Effector memory CD8-positive, alpha-beta T cell (primary cell): ENCODE results near the gene MAD2L1.

Source experiments
- ATAC-seq: fragments of 150-1000 bp; cut with Tn5 transposase; replicated peaks from 2 replicates; pipeline ENCODE4 v1.10.0; 2021; ENCODE audit warnings: mild to moderate bottlenecking, moderate library complexity
- DNase-seq, 3 experiments: peaks; one replicate each; pipeline ENCODE4 v3.0.0; 2021
- H3K27ac Mint-ChIP-seq, 2 donors: one replicate each; pipeline ENCODE4 v1.8.0; 2022; ENCODE audit warnings: mild to moderate bottlenecking in 2 of 2, mixed read lengths in 2 of 2, moderate library complexity in 2 of 2
- H3K27me3 Mint-ChIP-seq, 2 donors: one replicate each; pipeline ENCODE4 v1.8.0; 2022; ENCODE audit warnings: mixed read lengths in 2 of 2
- H3K36me3 Mint-ChIP-seq: one replicate; pipeline ENCODE4 v1.8.0; 2022; ENCODE audit warnings: mild to moderate bottlenecking, moderate library complexity, mixed read lengths; ENCODE audit not compliant: insufficient read depth
- H3K4me1 Mint-ChIP-seq, 2 donors: one replicate each; pipeline ENCODE4 v1.8.0; 2022; ENCODE audit warnings: low read depth in 2 of 2, mixed read lengths in 2 of 2
- H3K4me3 Mint-ChIP-seq, 2 donors: one replicate each; pipeline ENCODE4 v1.8.0; 2022; ENCODE audit warnings: mild to moderate bottlenecking in 2 of 2, mixed read lengths in 2 of 2, moderate library complexity in 2 of 2
- H3K9me3 Mint-ChIP-seq, 2 donors: one replicate each; pipeline ENCODE4 v1.8.0; 2022; ENCODE audit warnings: mixed read lengths in 2 of 2

Gene MAD2L1

DNA sequence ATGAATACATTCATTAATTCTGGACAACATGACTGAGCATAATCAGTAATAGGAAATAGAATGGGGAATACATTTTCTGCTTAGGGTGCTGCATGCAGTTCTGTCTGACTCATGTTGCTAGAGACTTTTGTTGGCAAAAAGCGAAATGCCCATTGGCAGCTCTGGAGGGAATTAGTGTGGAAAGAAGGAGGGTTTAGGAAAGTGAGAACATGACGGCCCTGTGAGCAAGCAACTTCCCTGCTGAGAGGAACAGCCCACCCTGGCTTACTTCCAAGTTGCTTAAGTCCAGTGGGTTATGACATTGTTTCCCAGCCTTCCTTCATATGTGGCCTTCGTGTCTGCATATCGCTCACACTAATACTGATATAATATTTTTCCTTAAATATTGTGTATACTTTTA is 13.8 kb downstream of the MAD2L1 start:
- DNase-seq (no peak), ATAC-seq (no peak)
- no peak overlapping the region for H3K27ac Mint-ChIP-seq
- peaks cover 2 to 3% of the 10 kb centered on the region in 2 donors for H3K4me1 Mint-ChIP-seq
- no peaks in the 10 kb centered on the region for H3K27me3 Mint-ChIP-seq
- no peak overlapping the region for H3K4me3 Mint-ChIP-seq
- no peaks in the 10 kb centered on the region for H3K36me3 Mint-ChIP-seq
- no peaks in the 10 kb centered on the region for H3K9me3 Mint-ChIP-seq

DNA sequence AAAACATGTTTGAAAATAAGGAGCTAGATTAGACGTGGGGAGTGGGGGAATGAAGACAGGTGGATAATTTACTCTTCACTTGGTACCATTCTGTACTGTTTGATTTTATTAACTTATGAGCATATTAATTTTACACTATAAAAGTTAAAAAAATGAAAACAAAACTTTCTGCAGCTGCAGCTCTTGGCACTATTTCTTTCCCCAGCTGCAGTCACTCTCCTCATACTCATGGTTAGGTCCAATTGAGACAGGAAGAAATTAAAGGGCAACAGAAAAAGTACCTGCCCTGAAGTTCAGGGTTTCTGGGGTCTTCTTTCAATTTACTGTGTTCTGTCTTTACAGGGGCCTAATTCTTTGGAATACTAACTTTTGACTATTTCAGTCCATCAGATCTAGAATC is 15.4 kb downstream of the MAD2L1 start:
- Mint-ChIP-seq H3K27ac (no peak overlapping the region), H3K4me1 (peaks cover 2 to 3% of the 10 kb centered on the region in 2 donors), H3K9me3 (no peaks in the 10 kb centered on the region), H3K4me3 (no peak overlapping the region), H3K36me3 (no peaks in the 10 kb centered on the region), H3K27me3 (no peaks in the 10 kb centered on the region)
- no peak for ATAC-seq
- DNase-seq, result no peak

DNA sequence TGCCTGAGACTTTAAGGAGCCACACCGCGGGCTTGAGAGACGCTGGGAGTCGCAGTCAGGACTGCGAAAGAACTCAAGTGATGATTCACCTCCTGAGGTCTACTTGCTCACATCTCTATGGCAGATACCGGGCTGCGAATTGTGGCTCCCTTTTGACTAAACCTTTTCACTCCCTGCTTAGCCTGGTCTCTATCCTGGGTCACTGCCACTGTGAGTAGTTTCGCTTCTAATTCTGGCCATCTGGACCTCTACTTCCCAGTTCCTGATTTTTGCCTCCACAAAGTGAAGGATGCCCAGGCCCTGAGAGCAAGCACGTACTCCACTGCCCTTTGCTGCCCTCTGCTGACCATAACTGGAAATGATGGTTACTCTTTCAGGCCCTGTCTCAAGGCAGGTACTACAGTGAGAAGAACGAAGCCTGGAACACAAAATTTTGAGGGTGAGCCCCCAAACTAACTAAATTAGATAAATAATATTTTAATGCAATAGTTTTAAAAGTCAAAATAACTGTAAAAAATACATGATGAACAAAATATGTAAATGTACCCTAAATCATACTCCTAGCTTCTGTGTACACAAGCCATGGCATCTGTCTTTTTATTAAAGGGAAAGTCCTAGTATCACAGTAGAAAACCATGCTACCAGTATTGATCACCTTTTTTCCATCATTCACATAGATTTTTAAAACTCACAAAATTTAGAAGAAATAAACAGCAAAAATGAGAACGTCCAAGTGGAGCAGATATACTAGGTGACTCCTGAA is 16.7 kb downstream of the MAD2L1 start:
- peaks cover 2 to 3% of the 10 kb centered on the region in 2 donors for H3K4me1 Mint-ChIP-seq
- peak; percentile 97 for ATAC-seq
- H3K36me3 Mint-ChIP-seq, result peaks cover 3% of the 10 kb centered on the region
- peak; percentile 74 to 79 (median 78) for DNase-seq
- H3K27ac Mint-ChIP-seq, result no peak overlapping the region
- H3K27me3 Mint-ChIP-seq, result no peaks in the 10 kb centered on the region
- no peaks in the 10 kb centered on the region for H3K9me3 Mint-ChIP-seq
- peak overlapping the region; percentile 30 to 46 for H3K4me3 Mint-ChIP-seq

DNA sequence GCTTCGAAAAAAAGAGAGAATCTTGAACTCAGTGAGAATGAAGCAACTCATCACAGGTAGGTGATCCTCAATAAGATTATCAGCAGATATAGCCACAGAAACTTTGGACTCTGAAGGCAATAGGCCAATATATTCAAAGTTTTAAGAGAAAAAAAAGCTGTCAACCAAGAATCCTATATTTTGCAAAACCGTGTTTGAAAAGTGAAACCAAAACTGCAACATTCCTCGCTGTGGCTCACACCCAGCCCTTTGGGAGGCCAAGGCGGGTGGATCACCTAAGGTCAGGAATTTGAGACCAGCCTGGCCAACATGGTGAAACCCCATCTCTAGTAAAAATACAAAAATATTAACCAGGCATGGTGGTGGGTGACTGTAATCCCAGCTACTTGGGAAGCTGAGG is 22.8 kb downstream of the MAD2L1 start:
- ATAC-seq (no peak), DNase-seq (no peak)
- Mint-ChIP-seq H3K36me3 (peaks cover 3% of the 10 kb centered on the region), H3K4me1 (no peaks in the 10 kb centered on the region), H3K27me3 (no peaks in the 10 kb centered on the region), H3K4me3 (no peak overlapping the region), H3K9me3 (no peaks in the 10 kb centered on the region), H3K27ac (no peak overlapping the region)

DNA sequence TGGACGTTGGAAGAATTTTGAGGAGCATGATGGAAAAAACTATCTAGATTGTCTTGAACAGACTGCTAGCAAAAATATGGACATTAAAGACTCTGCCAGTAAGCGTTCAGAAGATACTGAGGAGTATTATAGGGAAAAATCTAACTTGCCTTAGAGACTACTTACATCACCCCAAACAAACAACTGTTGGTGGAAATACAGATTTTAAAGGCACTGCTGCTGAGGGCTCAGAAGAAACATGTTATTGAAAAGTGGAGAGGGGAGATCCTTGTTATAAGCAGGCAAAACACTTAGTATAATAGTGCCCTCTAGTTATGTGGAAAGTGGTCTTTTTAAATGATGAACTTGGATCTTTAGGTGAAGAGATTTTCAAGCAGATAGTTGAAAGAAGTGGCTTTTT is 29.2 kb downstream of the MAD2L1 start:
- H3K27me3 Mint-ChIP-seq, result peaks cover 27 to 33% of the 10 kb centered on the region in 2 donors
- no peak overlapping the region for H3K4me3 Mint-ChIP-seq
- H3K27ac Mint-ChIP-seq, result no peak overlapping the region
- no peaks in the 10 kb centered on the region for H3K9me3 Mint-ChIP-seq
- no peaks in the 10 kb centered on the region for H3K36me3 Mint-ChIP-seq
- ATAC-seq (no peak), DNase-seq (no peak)
- H3K4me1 Mint-ChIP-seq, result no peaks in the 10 kb centered on the region

DNA sequence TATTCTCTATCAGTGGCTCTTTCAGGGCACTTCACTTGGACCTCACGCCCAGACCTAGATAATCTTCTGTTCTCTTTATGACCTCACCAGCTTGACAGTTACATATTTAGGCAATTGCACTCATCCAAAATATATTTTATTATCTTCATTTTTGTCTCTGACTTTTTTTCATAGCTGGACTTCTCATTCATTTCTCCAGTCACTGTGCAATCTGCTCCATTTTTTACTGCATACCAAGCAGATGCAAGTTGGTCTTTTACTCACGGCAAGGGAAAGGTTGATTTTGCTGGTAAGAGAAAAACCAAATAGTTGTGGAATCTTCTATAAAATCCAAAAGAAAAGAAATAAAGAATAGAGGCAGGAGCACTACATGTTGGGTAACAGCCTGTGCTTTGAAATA is 31.7 kb downstream of the MAD2L1 start:
- Mint-ChIP-seq H3K27ac (no peak overlapping the region), H3K27me3 (peaks cover 27 to 41% of the 10 kb centered on the region in 2 donors), H3K9me3 (no peaks in the 10 kb centered on the region), H3K36me3 (no peaks in the 10 kb centered on the region), H3K4me1 (no peaks in the 10 kb centered on the region), H3K4me3 (no peak overlapping the region)
- no peak for ATAC-seq
- no peak for DNase-seq

DNA sequence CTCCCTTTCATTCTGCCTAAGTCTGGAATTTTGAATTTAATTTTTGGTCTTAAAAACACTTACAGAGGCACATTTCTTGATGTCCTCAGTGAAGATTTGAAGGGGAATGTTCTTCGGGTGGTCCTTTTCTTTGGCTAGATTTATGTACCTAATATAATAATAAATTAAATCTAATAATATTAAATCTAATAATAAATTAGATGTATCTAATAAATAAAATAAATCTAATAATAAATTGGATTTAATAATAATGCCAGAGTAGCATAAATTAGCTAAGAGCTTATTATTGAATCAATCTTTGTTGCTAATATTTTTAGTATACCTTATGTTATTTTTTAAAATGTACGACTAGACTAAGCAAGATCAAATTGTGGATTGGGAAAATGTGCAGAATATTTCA is 39.8 kb downstream of the MAD2L1 start:
- Mint-ChIP-seq H3K4me3 (no peak overlapping the region), H3K27me3 (peaks cover 0 to 18% of the 10 kb centered on the region in 2 donors), H3K4me1 (no peaks in the 10 kb centered on the region), H3K9me3 (no peaks in the 10 kb centered on the region), H3K36me3 (no peaks in the 10 kb centered on the region), H3K27ac (no peak overlapping the region)
- DNase-seq (no peak), ATAC-seq (no peak)

DNA sequence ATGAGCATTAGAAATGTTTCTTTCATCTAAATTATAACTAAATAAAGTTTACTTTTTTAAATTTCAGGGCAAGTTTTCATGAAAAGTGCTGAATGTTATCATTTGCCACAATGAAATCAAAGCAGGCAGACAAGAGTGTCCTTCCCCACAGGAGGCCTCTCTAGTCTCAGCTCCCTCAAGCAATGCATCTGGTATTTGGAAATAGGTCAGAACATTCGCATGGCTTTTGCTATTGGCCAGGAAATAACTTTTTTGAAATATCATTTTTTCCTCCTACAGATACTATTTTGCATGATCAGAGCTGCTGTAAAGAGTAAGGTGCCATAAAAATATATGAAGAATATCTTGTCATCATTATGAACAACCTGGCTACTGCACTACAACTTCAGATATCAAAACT is 41.1 kb downstream of the MAD2L1 start:
- no peaks in the 10 kb centered on the region for H3K36me3 Mint-ChIP-seq
- no peak for DNase-seq
- H3K4me1 Mint-ChIP-seq, result no peaks in the 10 kb centered on the region
- H3K27me3 Mint-ChIP-seq, result peaks cover 0 to 16% of the 10 kb centered on the region in 2 donors
- no peak overlapping the region for H3K4me3 Mint-ChIP-seq
- H3K9me3 Mint-ChIP-seq, result no peaks in the 10 kb centered on the region
- H3K27ac Mint-ChIP-seq, result no peak overlapping the region
- no peak for ATAC-seq

DNA sequence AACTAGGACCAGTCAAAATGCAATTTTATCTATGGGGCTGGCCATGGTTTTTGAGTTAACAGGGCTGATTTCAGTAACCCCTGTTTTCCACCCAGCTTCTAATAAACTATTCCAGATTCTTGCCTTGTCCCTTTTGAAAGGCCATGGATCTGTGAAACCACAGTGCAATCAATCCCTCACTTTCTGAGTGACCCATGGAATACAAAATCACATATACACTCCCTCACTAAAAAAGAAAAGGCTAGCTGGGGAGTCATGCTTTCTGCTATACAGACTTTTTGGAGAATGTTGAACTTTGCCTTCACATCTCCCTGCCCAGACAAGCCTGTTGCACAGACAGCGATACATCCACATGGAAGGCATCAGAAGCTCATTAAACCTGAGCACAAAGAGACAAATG is 47.9 kb downstream of the MAD2L1 start:
- H3K27me3 Mint-ChIP-seq, result peaks cover 41 to 43% of the 10 kb centered on the region in 2 donors
- ATAC-seq, result no peak
- no peaks in the 10 kb centered on the region for H3K36me3 Mint-ChIP-seq
- no peaks in the 10 kb centered on the region for H3K4me1 Mint-ChIP-seq
- H3K27ac Mint-ChIP-seq, result no peak overlapping the region
- no peak overlapping the region for H3K4me3 Mint-ChIP-seq
- DNase-seq, result no peak
- no peaks in the 10 kb centered on the region for H3K9me3 Mint-ChIP-seq

DNA sequence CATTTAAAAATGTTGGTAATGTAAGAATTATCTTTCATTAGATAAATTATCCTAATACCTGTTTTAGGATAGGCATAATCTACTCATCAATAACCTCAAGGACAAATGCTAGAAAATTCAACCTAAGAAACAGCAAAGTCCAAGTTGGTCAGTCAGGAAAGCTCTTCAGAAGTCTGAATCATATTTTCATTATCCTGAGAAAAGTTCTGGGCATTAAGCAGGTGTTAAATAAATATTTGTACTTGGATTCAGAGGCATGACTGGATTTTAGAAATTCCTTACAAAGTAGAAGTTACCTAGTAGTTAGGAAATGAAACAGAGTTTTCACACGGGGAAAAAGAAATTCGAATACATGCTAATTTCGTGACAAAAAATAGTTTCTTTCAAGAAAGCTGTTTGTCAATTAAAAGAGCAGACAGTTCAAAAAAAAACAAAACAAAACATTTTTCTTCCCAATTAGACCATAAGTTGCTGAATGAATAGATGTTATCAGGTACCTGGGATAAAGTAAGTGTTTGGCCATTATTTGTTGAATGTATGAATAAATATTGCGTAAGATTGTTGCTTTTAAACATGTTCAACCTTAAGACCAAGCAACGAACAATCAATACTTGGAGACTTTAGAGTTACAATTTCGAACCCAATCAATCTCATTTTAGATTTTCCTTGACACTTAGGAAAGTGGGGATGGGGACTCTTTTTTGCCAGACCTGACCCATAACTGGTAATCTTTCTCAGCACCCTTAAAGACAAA is 48.5 kb downstream of the MAD2L1 start:
- DNase-seq, result no peak
- Mint-ChIP-seq H3K4me3 (no peak overlapping the region), H3K27me3 (peaks cover 41 to 50% of the 10 kb centered on the region in 2 donors), H3K36me3 (no peaks in the 10 kb centered on the region), H3K9me3 (no peaks in the 10 kb centered on the region), H3K4me1 (no peaks in the 10 kb centered on the region), H3K27ac (no peak overlapping the region)
- ATAC-seq, result no peak

DNA sequence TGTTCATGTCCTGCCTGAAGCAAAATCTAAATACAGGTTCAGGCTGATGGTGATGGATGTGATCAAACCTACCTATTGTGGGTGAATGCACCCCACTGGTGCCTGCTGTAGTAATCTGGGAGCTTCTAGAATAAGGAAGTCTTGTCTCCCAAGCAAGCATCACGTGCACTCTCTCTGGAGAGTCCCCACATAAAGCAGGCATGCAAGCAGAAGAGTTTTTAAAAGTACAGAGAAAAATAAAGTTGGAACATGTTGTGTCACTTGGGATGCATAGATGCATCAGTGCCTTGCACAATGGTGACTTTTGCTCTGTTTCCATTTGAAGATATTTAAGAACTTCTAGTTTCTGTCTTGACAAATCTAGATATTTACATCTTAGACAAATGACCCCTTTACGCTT is 54.9 kb downstream of the MAD2L1 start:
- Mint-ChIP-seq H3K36me3 (no peaks in the 10 kb centered on the region), H3K9me3 (no peaks in the 10 kb centered on the region)

DNA sequence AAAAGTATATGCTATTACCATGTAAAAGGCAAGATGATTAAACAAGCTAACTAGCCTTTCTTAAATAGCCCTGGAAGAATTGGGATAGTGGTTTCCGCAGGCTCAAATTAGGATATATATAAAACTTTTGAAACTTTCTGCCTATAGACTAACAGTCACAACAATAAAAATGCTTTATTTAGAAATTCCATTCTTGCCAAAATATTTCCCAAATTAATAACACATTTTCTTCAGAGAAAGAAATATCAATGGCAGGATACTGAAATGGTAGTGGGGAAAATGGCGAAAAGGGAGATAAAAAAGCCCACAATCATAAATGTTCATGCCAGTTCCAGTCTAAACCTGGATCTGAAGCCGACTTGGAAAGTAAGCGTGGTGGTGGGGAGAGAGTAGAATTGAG is 56.0 kb downstream of the MAD2L1 start:
- ATAC-seq (no peak), DNase-seq (no peak)
- Mint-ChIP-seq H3K9me3 (no peaks in the 10 kb centered on the region), H3K4me3 (no peak overlapping the region), H3K4me1 (no peaks in the 10 kb centered on the region), H3K36me3 (no peaks in the 10 kb centered on the region), H3K27me3 (peaks cover 11 to 47% of the 10 kb centered on the region in 2 donors), H3K27ac (no peak overlapping the region)

More for the DNA sequence above, 54.9 kb downstream of the MAD2L1 start:
- DNase-seq (no peak), ATAC-seq (no peak)
- Mint-ChIP-seq H3K27me3 (peaks cover 22 to 58% of the 10 kb centered on the region in 2 donors), H3K4me3 (no peak overlapping the region), H3K4me1 (no peaks in the 10 kb centered on the region), H3K27ac (no peak overlapping the region)

DNA sequence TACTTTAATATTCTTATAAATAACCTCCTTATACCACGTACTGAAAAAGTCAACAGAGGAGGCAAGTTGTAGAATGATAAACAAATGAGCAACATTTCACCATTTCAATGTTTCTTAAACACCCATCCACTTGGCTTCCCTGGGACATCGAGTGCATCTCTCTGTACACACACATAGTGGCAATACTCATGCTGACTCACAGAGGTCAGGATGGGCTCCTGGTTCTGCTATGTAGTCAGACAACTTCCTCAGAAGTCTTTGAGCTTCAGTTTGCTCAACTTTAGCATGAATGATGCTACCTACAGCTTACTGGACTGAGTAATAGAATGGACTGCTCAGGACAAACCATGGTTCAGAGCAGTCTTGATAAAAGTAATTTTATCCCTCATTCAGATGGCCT is 56.9 kb downstream of the MAD2L1 start:
- DNase-seq (no peak), ATAC-seq (no peak)
- no peaks in the 10 kb centered on the region for H3K4me1 Mint-ChIP-seq
- H3K36me3 Mint-ChIP-seq, result no peaks in the 10 kb centered on the region
- no peak overlapping the region for H3K27ac Mint-ChIP-seq
- H3K4me3 Mint-ChIP-seq, result no peak overlapping the region
- H3K9me3 Mint-ChIP-seq, result no peaks in the 10 kb centered on the region
- peaks cover 7 to 43% of the 10 kb centered on the region in 2 donors for H3K27me3 Mint-ChIP-seq

DNA sequence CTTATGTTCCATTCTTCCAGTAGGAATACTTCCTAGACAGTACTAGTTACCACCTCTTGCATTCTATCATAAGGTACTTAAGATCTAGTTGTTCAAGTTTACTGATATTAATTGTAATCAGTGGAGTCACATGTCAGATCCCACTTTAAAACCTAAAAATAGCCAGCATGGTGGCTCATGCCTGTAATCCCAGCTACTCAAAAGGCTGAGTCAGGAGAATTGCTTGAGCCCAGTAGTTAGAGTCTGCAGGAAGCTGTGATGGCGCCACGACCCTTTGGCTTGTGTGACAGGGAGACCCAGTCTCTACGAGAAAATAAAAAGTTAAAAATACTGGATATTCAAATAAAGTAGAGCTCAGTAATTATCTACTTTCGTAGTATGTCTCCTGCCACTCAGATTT is 57.7 kb downstream of the MAD2L1 start:
- ATAC-seq (no peak), DNase-seq (no peak)
- Mint-ChIP-seq H3K4me1 (no peaks in the 10 kb centered on the region), H3K27me3 (peaks cover 6 to 43% of the 10 kb centered on the region in 2 donors), H3K27ac (no peak overlapping the region), H3K4me3 (no peak overlapping the region), H3K36me3 (no peaks in the 10 kb centered on the region), H3K9me3 (no peaks in the 10 kb centered on the region)
